ENCODE results near the gene NACA. TPM values are rescaled to one million over a fixed set of nuclear protein-coding genes. Genes with fewer than 3 reads are reported as not detected.
"Not testable (repeated sequence)": the region's sequence is repeated elsewhere in the genome, so short reads cannot be mapped to it uniquely, and the experiment has no call there.

NACA gene
- polyA plus RNA-seq, 1 donor (not counting 4 experiments of a cell fraction or from before 2014, with no cell fraction given) = 953 TPM

DNA sequence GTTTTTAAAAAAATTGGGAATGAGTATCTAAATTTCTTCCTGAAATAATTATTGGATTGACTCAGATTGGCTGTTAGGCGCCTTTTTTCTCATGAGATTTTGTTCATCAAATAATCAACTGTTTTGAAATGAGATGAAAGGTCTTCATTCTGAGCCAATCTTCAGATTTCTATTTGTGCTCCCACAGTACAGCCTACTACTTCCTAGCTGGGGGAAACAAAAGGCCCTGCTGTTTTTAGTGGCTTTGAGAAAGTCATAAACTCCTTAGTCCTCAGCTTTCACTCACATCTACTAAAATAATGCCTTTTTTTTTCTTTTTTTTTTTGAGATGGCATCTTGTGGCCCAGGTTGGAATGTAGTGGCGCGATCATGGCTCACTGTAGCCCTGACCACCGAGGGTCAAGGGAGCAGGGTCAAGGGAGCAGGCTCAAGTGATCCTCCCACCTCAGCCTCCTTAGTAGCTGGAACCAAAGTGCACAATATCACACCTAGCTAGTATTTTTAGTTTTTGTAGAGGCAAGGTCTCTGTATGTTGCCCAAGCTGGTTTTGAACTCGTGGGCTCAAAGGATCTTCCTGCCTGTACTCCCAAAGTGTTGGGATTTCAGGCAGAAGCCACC is 15.2 kb downstream of the NACA start:
- Histone ChIP-seq H2AFZ (ENCODE audit: control insufficient read depth, low read length) (no peak overlapping the region), H3K4me3 (ENCODE audit: control insufficient read depth in 2 of 3, extremely low read depth in 1 of 3, insufficient read depth in 2 of 3, low read depth in 1 of 3, low read length in 3 of 3) (no peak overlapping the region), H3K4me1 (ENCODE audit: control insufficient read depth, extremely low read depth, insufficient read depth, low read length) (peaks cover 4% of the 10 kb centered on the region), H4K20me1 (ENCODE audit: control insufficient read depth, extremely low read depth, insufficient read depth, low read length) (peaks cover 10% of the 10 kb centered on the region), H3K4me2 (ENCODE audit: control insufficient read depth, extremely low read depth, insufficient read depth, low read depth, low read length) (no peak overlapping the region), H3K27me3 (ENCODE audit: control insufficient read depth, extremely low read depth, insufficient read depth, low read length) (no peaks in the 10 kb centered on the region), H3K9me3 (ENCODE audit: control insufficient read depth, low read depth, low read length) (no peaks in the 10 kb centered on the region), H3K36me3 (ENCODE audit: control insufficient read depth in 2 of 2, extremely low read depth in 1 of 2, insufficient read depth in 2 of 2, low read length in 2 of 2) (peaks cover 18 to 20% of the 10 kb centered on the region in 2 experiments), H3K27ac (ENCODE audit: control insufficient read depth, insufficient read depth, low read length) (no peak overlapping the region), H3K9ac (ENCODE audit: control insufficient read depth, extremely low read depth, insufficient read depth, low read length) (no peak overlapping the region), H3K79me2 (ENCODE audit: control insufficient read depth, insufficient read depth, low read length) (peaks cover 8% of the 10 kb centered on the region), H3K9me1 (ENCODE audit: control insufficient read depth, extremely low read depth, insufficient read depth, low read length) (no peaks in the 10 kb centered on the region)
- TF ChIP-seq EZH2 (IDR thresholded peaks at IDR 0.05; ENCODE audit: low read length) = no peak
- TF ChIP-seq, protein P1, sequence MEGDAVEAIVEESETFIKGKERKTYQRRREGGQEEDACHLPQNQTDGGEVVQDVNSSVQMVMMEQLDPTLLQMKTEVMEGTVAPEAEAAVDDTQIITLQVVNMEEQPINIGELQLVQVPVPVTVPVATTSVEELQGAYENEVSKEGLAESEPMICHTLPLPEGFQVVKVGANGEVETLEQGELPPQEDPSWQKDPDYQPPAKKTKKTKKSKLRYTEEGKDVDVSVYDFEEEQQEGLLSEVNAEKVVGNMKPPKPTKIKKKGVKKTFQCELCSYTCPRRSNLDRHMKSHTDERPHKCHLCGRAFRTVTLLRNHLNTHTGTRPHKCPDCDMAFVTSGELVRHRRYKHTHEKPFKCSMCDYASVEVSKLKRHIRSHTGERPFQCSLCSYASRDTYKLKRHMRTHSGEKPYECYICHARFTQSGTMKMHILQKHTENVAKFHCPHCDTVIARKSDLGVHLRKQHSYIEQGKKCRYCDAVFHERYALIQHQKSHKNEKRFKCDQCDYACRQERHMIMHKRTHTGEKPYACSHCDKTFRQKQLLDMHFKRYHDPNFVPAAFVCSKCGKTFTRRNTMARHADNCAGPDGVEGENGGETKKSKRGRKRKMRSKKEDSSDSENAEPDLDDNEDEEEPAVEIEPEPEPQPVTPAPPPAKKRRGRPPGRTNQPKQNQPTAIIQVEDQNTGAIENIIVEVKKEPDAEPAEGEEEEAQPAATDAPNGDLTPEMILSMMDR (optimal IDR thresholded peaks at IDR 0.05 in 1 of 3, IDR thresholded peaks at IDR 0.05 in 1 of 3, conservative IDR thresholded peaks at IDR 0.05 in 1 of 3; ENCODE audit: extremely low read depth in 1 of 3, insufficient read depth in 2 of 3, low read length in 3 of 3) = no peak
- DNase-seq (ENCODE audit: low read depth, low spot score) (no peak), FAIRE-seq (no peak)
- dilution Hi-C loops (cut with MboI; ENCODE audit: extremely low pct_ligation_motif_present, low sequenced_read_pairs) = no loop called here

DNA sequence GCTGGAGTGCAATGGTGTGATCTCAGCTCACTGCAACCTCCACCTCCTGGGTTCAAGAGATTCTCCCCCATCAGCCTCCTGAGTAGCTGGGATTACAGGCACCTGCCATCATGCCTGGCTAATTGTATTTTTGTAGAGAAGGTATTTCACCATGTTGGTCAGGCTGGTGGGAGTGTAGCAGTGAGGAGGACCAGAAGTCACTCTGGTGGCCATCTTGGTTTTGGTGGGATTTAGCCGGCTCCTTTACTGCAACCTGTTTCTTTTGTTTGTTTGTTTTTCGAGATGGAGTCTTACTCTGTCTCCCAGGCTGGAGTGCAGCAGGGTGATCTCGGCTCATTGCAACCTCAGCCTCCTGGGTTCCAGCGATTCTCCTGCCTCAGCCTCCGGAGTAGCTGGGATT is 20.6 kb downstream of the NACA start:
- DNase-seq (ENCODE audit: low read depth, low spot score); H2AFZ ChIP-seq (ENCODE audit: control insufficient read depth, low read length); dilution Hi-C loops (cut with MboI; ENCODE audit: extremely low pct_ligation_motif_present, low sequenced_read_pairs); H3K4me3 ChIP-seq (ENCODE audit: control insufficient read depth in 2 of 3, extremely low read depth in 1 of 3, insufficient read depth in 2 of 3, low read depth in 1 of 3, low read length in 3 of 3); H3K9me3 ChIP-seq (ENCODE audit: control insufficient read depth, low read depth, low read length); H3K4me2 ChIP-seq (ENCODE audit: control insufficient read depth, extremely low read depth, insufficient read depth, low read depth, low read length); H3K9me1 ChIP-seq (ENCODE audit: control insufficient read depth, extremely low read depth, insufficient read depth, low read length); H3K9ac ChIP-seq (ENCODE audit: control insufficient read depth, extremely low read depth, insufficient read depth, low read length); H3K36me3 ChIP-seq (ENCODE audit: control insufficient read depth in 2 of 2, extremely low read depth in 1 of 2, insufficient read depth in 2 of 2, low read length in 2 of 2); H3K79me2 ChIP-seq (ENCODE audit: control insufficient read depth, insufficient read depth, low read length); H3K27me3 ChIP-seq (ENCODE audit: control insufficient read depth, extremely low read depth, insufficient read depth, low read length); FAIRE-seq; H3K4me1 ChIP-seq (ENCODE audit: control insufficient read depth, extremely low read depth, insufficient read depth, low read length); H3K27ac ChIP-seq (ENCODE audit: control insufficient read depth, insufficient read depth, low read length); H4K20me1 ChIP-seq (ENCODE audit: control insufficient read depth, extremely low read depth, insufficient read depth, low read length): not testable (repeated sequence)
